Measurements from ENCODE around the gene CRYL1. TPM values are rescaled to one million over a fixed set of nuclear protein-coding genes. Genes with fewer than 3 reads are reported as not detected.

The CRYL1 gene
- polyA plus RNA-seq, 3 donors: 35.0 to 70.2 (median 51.4) TPM

DNA sequence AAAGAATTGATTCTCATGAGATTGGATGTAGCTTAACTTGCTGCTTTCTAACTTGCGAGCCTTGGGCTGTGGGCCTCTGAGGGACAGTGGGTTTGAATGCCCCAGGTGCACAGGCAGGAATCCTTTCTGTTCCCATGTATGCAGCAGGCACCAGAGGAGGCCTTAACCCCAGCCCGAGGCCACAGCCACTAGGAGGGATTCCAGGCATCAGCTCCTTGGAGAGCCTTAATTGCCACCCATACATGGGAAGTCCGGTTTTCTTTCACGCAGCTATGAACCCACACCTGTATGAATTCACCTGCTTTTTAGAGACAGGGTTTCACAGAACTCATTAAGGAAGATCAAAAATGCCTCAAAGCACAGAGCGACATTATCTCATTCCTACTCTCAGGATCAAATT, 117.9 kb downstream of the CRYL1 start:
- Mint-ChIP-seq H3K36me3 (peaks cover 0 to 10% of the 10 kb centered on the region in 2 donors), H3K27me3 (ENCODE audit: low read depth in 3 of 3) (peaks cover 0 to 3% (median 1%) of the 10 kb centered on the region in 3 donors), H3K9me3 (peaks cover 0 to under 1% (median 0%) of the 10 kb centered on the region in 7 donors), H3K4me3 (no peak overlapping the region), H3K27ac (no peak overlapping the region), H3K4me1 (peaks cover 10% of the 10 kb centered on the region)
- 87% methylated on average over 5 of the region's 5 CpGs for WGBS (ENCODE audit: insufficient coverage)
- H3K27me3 ChIP-seq (ENCODE audit: control insufficient read depth in 2 of 2, insufficient read depth in 2 of 2, low read length in 2 of 2): no peaks in the 10 kb centered on the region
- intact Hi-C loops (cut with micrococcal nuclease): no loop called here
- H3K4me2 ChIP-seq (replicated peaks; ENCODE audit: extremely low read depth, low read length, poor library complexity, severe bottlenecking): no peak overlapping the region
- peaks cover 0 to 16% of the 10 kb centered on the region in 2 donors for H3K36me3 ChIP-seq (replicated peaks in 1 of 2; ENCODE audit: control insufficient read depth in 1 of 2, insufficient read depth in 2 of 2, low read length in 2 of 2)
- H4K20me1 ChIP-seq (ENCODE audit: insufficient read depth, low read length): no peaks in the 10 kb centered on the region
- peaks cover 7 to 8% of the 10 kb centered on the region in 2 donors for H3K4me1 ChIP-seq (ENCODE audit: control insufficient read depth in 1 of 2, insufficient read depth in 2 of 2, low read length in 2 of 2)
- no peaks in the 10 kb centered on the region for H3K79me2 ChIP-seq (ENCODE audit: insufficient read depth, low read length)
- TF ChIP-seq, protein P1, sequence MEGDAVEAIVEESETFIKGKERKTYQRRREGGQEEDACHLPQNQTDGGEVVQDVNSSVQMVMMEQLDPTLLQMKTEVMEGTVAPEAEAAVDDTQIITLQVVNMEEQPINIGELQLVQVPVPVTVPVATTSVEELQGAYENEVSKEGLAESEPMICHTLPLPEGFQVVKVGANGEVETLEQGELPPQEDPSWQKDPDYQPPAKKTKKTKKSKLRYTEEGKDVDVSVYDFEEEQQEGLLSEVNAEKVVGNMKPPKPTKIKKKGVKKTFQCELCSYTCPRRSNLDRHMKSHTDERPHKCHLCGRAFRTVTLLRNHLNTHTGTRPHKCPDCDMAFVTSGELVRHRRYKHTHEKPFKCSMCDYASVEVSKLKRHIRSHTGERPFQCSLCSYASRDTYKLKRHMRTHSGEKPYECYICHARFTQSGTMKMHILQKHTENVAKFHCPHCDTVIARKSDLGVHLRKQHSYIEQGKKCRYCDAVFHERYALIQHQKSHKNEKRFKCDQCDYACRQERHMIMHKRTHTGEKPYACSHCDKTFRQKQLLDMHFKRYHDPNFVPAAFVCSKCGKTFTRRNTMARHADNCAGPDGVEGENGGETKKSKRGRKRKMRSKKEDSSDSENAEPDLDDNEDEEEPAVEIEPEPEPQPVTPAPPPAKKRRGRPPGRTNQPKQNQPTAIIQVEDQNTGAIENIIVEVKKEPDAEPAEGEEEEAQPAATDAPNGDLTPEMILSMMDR (IDR thresholded peaks at IDR 0.05): no peak
- no peak overlapping the region for H3K9ac ChIP-seq (ENCODE audit: insufficient read depth, low read length, poor library complexity, severe bottlenecking)
- H3K4me3 ChIP-seq (replicated peaks in 1 of 3; ENCODE audit: low read depth in 2 of 3, low read length in 3 of 3): no peak overlapping the region
- no peak for DNase-seq
- no peak overlapping the region for H3K27ac ChIP-seq (ENCODE audit: low read depth in 1 of 2, low read length in 2 of 2)
- H2AFZ ChIP-seq (ENCODE audit: insufficient read depth, low read depth, low read length, poor library complexity, severe bottlenecking): no peak overlapping the region
- H3K9me3 ChIP-seq (replicated peaks in 1 of 2; ENCODE audit: control insufficient read depth in 1 of 2, insufficient read depth in 1 of 2, low read length in 2 of 2): no peaks in the 10 kb centered on the region

DNA sequence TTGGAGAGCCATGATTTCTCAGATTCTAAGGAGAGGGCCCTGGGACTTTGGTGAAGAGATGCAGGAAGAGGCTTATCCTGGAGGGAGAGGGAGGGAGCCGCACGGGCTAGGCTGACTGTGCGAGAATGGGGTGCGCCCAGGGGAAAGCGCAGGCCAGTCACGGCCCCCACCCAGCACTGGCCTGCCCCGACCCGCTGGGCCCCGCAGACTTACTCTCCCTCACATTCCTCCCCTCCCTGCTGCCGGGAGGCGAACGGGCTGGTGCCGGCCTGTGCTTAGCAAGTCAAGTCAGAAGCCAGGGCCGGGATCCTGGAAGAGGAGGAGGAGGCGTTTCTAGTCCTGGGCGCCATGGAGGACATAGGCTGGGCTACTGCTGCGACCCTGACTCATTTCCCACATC, 120.0 kb downstream of the CRYL1 start:
- H3K36me3 ChIP-seq (replicated peaks in 1 of 2; ENCODE audit: control insufficient read depth in 1 of 2, insufficient read depth in 2 of 2, low read length in 2 of 2): peaks cover 0 to 16% of the 10 kb centered on the region in 2 donors
- no peak overlapping the region for H3K4me3 ChIP-seq (replicated peaks in 1 of 3; ENCODE audit: low read depth in 2 of 3, low read length in 3 of 3)
- Mint-ChIP-seq H3K4me1 (peaks cover 1% of the 10 kb centered on the region), H3K27ac (peak overlapping the region in 1 of 7 donors; percentile 45), H3K27me3 (ENCODE audit: low read depth in 3 of 3) (peaks cover 0 to 3% (median 1%) of the 10 kb centered on the region in 3 donors), H3K9me3 (no peaks in the 10 kb centered on the region), H3K36me3 (peaks cover 0 to 9% of the 10 kb centered on the region in 2 donors), H3K4me3 (no peak overlapping the region)
- TF ChIP-seq, protein P1 (IDR thresholded peaks at IDR 0.05): no peak
- no peak overlapping the region for H3K27ac ChIP-seq (ENCODE audit: low read depth in 1 of 2, low read length in 2 of 2)
- H3K4me1 ChIP-seq (ENCODE audit: control insufficient read depth in 1 of 2, insufficient read depth in 2 of 2, low read length in 2 of 2): no peaks in the 10 kb centered on the region
- no CpG with 5 or more reads among the region's 17 CpGs for WGBS (ENCODE audit: insufficient coverage)
- H2AFZ ChIP-seq (ENCODE audit: insufficient read depth, low read depth, low read length, poor library complexity, severe bottlenecking): no peak overlapping the region
- no peaks in the 10 kb centered on the region for H4K20me1 ChIP-seq (ENCODE audit: insufficient read depth, low read length)
- H3K79me2 ChIP-seq (ENCODE audit: insufficient read depth, low read length): no peaks in the 10 kb centered on the region
- H3K27me3 ChIP-seq (ENCODE audit: control insufficient read depth in 2 of 2, insufficient read depth in 2 of 2, low read length in 2 of 2): no peaks in the 10 kb centered on the region
- H3K4me2 ChIP-seq (replicated peaks; ENCODE audit: extremely low read depth, low read length, poor library complexity, severe bottlenecking): no peak overlapping the region
- no peak overlapping the region for H3K9ac ChIP-seq (ENCODE audit: insufficient read depth, low read length, poor library complexity, severe bottlenecking)
- intact Hi-C loops (cut with micrococcal nuclease): no loop called here
- no peaks in the 10 kb centered on the region for H3K9me3 ChIP-seq (replicated peaks in 1 of 2; ENCODE audit: control insufficient read depth in 1 of 2, insufficient read depth in 1 of 2, low read length in 2 of 2)
- DNase-seq: no peak
